ENCODE results near the gene RAD23B. TPM values are rescaled to one million over a fixed set of nuclear protein-coding genes. Genes with fewer than 3 reads are reported as not detected.

Gene RAD23B
- total and polyA plus RNA-seq, 11 donors, result 39.8 to 144 (median 105) TPM

DNA sequence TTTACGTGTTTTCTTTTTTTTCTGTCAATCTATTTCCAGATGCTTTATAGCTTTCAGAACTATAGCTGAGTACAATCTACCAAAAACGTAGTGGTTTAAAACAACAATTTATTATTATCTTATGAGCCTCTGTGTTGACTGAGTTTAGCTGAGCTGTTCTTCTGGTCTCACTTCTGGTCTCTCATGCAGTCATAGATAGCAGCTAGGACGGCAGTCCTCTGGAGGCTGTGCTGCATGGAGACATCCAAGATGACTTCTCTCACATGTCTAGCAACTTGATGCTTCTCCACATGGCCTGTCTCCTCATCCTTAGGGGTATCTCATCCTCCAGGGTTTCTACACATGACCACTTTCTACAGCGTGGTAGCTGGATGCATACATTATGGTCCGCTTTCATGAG, 22.0 kb upstream of the RAD23B start:
- H3K27ac ChIP-seq, result no peak overlapping the region
- intact Hi-C loops (cut with DNase I), result no loop called here
- no peaks in the 10 kb centered on the region for H3K36me3 ChIP-seq
- H3K27me3 ChIP-seq, result no peaks in the 10 kb centered on the region
- no peak for DNase-seq
- no peak for ATAC-seq
- peaks cover 0 to 12% (median 0%) of the 10 kb centered on the region in 12 donors for H3K9me3 ChIP-seq
- H3K4me1 ChIP-seq, result no peaks in the 10 kb centered on the region
- no peak for TF ChIP-seq POLR2A (IDR thresholded peaks at IDR 0.05)
- TF ChIP-seq, protein P1, sequence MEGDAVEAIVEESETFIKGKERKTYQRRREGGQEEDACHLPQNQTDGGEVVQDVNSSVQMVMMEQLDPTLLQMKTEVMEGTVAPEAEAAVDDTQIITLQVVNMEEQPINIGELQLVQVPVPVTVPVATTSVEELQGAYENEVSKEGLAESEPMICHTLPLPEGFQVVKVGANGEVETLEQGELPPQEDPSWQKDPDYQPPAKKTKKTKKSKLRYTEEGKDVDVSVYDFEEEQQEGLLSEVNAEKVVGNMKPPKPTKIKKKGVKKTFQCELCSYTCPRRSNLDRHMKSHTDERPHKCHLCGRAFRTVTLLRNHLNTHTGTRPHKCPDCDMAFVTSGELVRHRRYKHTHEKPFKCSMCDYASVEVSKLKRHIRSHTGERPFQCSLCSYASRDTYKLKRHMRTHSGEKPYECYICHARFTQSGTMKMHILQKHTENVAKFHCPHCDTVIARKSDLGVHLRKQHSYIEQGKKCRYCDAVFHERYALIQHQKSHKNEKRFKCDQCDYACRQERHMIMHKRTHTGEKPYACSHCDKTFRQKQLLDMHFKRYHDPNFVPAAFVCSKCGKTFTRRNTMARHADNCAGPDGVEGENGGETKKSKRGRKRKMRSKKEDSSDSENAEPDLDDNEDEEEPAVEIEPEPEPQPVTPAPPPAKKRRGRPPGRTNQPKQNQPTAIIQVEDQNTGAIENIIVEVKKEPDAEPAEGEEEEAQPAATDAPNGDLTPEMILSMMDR (IDR thresholded peaks at IDR 0.05), result no peak
- no peak overlapping the region for H3K4me3 ChIP-seq
- WGBS, 4 donors, result 81 to 87% (median 84%) methylated on average over 5 of the region's 5 CpGs

DNA sequence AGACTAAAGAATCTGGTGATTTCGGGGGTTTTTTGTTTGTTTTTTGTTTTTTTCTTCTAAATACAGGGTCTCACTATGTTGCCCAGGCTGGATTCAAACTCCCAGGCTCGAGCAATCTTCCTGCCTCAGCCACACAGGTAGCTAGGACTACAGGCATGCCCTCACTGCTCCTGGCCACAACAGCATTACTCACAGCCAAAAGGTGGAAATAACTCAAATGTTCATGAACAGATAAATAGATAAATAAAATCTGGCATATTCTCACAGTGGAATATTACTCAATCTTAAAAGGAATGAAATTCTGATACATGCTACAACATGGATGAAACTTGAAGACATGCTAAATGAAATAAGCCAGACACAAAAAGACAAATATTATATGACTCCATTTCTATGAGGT, 19.8 kb upstream of the RAD23B start:
- H3K9me3 ChIP-seq, result peaks cover 0 to 12% (median 0%) of the 10 kb centered on the region in 12 donors
- H3K4me1 ChIP-seq, result no peaks in the 10 kb centered on the region
- intact Hi-C loops (cut with DNase I), result no loop called here
- DNase-seq (no peak), ATAC-seq (no peak)
- 72 to 80% (median 77%) methylated on average over 2 of the region's 2 CpGs for WGBS, 4 donors
- H3K36me3 ChIP-seq, result no peaks in the 10 kb centered on the region
- H3K4me3 ChIP-seq, result no peak overlapping the region
- no peaks in the 10 kb centered on the region for H3K27me3 ChIP-seq
- H3K27ac ChIP-seq, result no peak overlapping the region
- no peak for TF ChIP-seq POLR2A (IDR thresholded peaks at IDR 0.05)
- TF ChIP-seq, protein P1 (IDR thresholded peaks at IDR 0.05), result no peak

DNA sequence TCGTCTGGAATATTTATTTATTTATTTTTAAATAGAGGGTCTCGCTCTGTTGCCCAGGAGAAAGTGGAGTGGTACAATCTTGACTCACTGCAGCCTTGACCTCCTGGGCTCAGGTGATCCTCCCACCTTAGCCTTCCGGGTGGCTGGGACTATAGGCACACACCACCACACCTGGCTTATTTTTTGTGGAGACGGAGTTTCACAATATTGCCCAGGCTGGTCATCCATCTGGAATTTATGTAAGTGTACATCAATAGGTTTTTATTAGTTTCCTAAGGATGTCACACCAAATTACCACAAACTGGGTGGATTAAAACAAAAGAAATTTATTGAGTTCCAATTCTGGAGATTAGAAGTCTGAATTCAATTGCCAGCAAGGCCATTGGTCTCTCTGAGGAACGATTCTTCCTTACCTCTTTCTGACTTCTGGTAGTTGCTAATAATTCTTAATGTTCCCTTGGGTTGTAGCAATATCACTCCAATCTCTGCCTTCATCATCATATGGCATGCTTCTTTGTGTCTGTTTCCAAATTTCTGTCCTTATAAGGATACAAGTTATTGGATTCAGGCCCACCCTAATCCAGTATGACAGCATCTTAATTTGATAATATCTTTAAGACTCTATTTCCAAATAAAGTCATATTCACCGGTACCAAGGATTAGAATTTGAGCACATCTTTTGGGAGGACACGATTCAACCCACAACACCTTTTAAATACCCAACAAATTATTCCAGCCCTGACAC, 16.3 kb upstream of the RAD23B start:
- ATAC-seq, result no peak
- WGBS, 4 donors, result 86 to 93% (median 90%) methylated on average over 7 of the region's 7 CpGs
- intact Hi-C loops (cut with DNase I), result no loop called here

DNA sequence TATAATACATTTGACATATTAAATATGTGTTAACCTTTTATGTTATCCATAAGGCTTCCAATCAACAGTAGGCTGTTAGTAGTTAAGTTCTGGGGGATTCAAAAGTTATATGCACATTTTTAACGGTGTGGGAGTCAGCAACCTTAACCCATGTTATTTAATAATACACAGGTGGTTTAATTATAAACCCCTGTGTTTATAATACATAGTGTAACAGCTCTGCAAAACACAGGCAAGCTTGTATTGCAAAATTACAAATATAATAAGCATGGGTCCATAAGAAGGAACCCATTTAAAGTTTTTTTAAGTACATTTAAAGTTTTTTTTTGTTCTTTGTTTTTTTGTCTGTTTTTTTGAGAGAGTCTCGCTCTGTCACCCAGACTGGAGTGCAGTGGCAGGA, 14.5 kb upstream of the RAD23B start:
- intact Hi-C loops (cut with DNase I), result no loop called here

More for the DNA sequence above, 16.3 kb upstream of the RAD23B start:
- TF ChIP-seq, protein P1 (IDR thresholded peaks at IDR 0.05), result no peak
- TF ChIP-seq POLR2A (IDR thresholded peaks at IDR 0.05), result no peak
- H3K4me3 ChIP-seq, result no peak overlapping the region
- H3K36me3 ChIP-seq, result no peaks in the 10 kb centered on the region
- peaks cover 0 to 9% (median 0%) of the 10 kb centered on the region in 12 donors for H3K4me1 ChIP-seq
- H3K27me3 ChIP-seq, result no peaks in the 10 kb centered on the region
- DNase-seq, result no peak
- H3K27ac ChIP-seq, result no peak overlapping the region
- H3K9me3 ChIP-seq, result peaks cover 0 to 12% (median 0%) of the 10 kb centered on the region in 12 donors

More for the DNA sequence above, 14.5 kb upstream of the RAD23B start:
- H3K27me3 ChIP-seq, result no peaks in the 10 kb centered on the region
- H3K27ac ChIP-seq, result no peak overlapping the region
- H3K4me1 ChIP-seq, result peaks cover 0 to 9% (median 0%) of the 10 kb centered on the region in 12 donors
- TF ChIP-seq, protein P1 (IDR thresholded peaks at IDR 0.05), result no peak
- no peak for TF ChIP-seq POLR2A (IDR thresholded peaks at IDR 0.05)
- no peaks in the 10 kb centered on the region for H3K36me3 ChIP-seq
- ATAC-seq (no peak), DNase-seq (no peak)
- H3K9me3 ChIP-seq, result peaks cover 0 to 12% (median 0%) of the 10 kb centered on the region in 12 donors
- 91 to 95% (median 93%) methylated on average over 2 of the region's 2 CpGs for WGBS, 4 donors
- no peak overlapping the region for H3K4me3 ChIP-seq

Data from heart left ventricle (tissue), 16 donors.